Fibroblast of mammary gland (primary cell): Measurements from ENCODE around the gene PTPRN2.

Experiments
- DNase-seq: peaks from one replicate; pipeline ENCODE4 v3.0.0-alpha.2; 2010; ENCODE audit warnings: low read depth
- H3K4me3 ChIP-seq: 2 replicates; pipeline ENCODE4 v1.5.1; 2011; ENCODE audit warnings: low read depth, mild to moderate bottlenecking, low read length, moderate library complexity; ENCODE audit not compliant: control insufficient read depth
- TF ChIP-seq, protein P1 (sequence below): conservative IDR thresholded peaks from 2 replicates; pipeline ENCODE4 v1.5.1; 2011; ENCODE audit warnings: low read depth, low read length, inconsistent platforms; ENCODE audit not compliant: control insufficient read depth, insufficient read depth

PTPRN2 gene

DNA sequence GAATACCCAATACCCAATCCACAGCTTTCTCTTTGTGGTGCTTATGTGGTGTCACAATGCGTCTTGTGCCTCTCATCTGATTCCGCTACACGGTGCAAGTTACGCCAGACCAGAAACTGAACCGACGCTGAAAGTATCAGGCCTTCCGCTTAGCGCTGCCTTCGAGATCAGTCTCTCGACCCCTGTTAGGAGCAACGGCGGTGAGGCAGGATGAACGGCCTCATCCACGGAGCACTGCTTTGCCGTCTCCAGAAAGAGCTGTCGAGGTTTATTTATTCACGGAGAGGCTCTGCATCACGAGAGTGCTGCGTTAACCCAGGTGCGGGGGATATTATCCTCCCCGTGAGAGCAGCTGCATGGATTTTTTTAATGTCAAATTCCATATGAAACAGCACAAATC is 786.5 kb downstream of the PTPRN2 start:
- TF ChIP-seq, protein P1, sequence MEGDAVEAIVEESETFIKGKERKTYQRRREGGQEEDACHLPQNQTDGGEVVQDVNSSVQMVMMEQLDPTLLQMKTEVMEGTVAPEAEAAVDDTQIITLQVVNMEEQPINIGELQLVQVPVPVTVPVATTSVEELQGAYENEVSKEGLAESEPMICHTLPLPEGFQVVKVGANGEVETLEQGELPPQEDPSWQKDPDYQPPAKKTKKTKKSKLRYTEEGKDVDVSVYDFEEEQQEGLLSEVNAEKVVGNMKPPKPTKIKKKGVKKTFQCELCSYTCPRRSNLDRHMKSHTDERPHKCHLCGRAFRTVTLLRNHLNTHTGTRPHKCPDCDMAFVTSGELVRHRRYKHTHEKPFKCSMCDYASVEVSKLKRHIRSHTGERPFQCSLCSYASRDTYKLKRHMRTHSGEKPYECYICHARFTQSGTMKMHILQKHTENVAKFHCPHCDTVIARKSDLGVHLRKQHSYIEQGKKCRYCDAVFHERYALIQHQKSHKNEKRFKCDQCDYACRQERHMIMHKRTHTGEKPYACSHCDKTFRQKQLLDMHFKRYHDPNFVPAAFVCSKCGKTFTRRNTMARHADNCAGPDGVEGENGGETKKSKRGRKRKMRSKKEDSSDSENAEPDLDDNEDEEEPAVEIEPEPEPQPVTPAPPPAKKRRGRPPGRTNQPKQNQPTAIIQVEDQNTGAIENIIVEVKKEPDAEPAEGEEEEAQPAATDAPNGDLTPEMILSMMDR: no peak
- H3K4me3 ChIP-seq: no peak overlapping the region
- no peak for DNase-seq

GRCh38 chr7:157800281-157800680 is 787.3 kb downstream of the PTPRN2 start:
- TF ChIP-seq, protein P1: no peak
- no peak for DNase-seq
- H3K4me3 ChIP-seq: no peak overlapping the region

DNA sequence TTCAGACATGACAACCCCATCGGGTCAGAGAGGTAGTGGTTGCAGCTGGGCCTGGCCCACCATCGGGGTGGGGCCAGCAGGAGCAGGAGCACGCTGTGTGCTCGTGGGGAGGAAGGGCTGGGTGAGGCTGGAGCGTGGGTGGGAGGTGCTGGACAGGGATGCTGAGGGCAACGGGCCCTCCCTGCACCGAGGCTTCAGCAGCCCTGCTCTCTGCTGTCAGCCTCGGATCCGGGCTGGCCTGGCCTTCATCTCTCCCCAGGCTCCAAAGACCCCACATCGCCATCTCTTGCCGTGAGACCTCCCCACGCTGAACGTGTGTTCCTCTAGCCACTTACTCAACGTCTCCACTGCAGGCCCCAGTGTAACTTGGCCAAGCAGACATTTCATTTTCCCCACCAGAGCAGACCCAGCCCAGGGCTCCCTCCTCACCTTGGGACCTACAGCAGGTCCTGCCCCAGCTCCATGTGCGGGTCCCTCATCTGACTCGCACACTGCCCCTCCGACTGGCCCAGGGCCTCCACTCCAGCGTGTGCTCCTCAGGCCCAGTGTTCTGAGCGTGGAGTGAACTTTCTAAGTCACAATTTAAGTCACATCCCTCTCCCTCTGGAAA is 788.4 kb downstream of the PTPRN2 start:
- H3K4me3 ChIP-seq: no peak overlapping the region
- no peak for DNase-seq
- TF ChIP-seq, protein P1: no peak

GRCh38 chr7:157797361-157797760 is 790.3 kb downstream of the PTPRN2 start:
- TF ChIP-seq, protein P1: no peak
- no peak overlapping the region for H3K4me3 ChIP-seq
- DNase-seq: no peak

DNA sequence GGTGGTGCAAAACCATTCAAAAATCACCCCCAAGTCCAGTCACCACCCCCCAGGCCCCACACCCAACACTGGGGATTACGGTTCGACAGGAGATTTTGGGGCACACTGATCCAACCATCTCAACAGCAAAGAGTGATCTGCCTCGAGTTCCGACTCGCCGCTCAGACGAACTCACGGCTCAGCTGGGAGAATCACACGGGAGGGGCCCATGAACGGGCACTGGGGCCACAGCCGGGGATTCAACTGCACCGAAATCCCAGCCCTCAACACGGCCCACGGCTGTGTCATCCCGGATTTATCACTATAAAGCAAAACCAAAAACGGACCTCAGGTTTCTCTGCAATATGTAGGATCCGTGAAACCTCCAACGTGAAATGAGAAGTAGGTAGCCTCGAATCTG is 790.8 kb downstream of the PTPRN2 start:
- DNase-seq: no peak
- TF ChIP-seq, protein P1: no peak
- no peak overlapping the region for H3K4me3 ChIP-seq

DNA sequence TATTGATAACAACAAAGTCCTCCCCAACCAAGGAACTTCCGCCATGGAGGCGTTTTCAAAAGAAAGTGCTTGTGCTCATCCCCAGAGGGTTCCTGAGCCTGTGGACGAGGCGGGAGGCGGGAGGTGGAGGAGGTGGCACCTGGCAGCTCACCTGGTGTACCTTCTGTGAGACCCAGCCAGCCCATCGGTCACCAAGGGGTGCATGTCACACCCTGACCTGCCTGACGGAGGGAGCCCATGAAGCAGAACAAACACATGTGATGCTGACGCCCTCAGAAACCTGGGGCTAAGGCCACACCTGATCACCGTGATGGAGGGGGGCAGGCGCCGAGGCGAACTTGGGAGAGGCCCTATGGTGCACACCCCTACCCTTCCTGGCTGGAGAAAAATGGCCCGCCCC is 792.0 kb downstream of the PTPRN2 start:
- H3K4me3 ChIP-seq: no peak overlapping the region
- TF ChIP-seq, protein P1: no peak
- no peak for DNase-seq

DNA sequence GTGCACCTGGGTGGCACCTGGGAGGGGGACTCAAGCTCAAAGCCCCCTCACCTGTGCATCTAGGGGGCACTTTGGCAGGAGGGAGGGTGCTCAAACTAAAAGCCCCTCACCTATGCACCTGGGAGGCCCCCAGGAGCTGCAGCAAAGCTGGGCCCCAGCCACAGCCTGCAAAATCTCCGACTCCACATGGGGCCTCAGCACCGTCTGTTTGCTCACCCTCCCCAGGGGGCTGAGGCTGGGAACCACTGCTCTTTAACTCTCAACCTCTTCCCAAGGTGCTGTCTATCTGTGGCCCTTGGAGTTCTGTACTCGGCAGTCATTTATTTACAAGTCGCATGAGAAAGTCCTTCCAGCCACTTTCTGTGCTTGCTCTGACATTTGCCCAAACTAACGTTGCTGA is 792.4 kb downstream of the PTPRN2 start:
- H3K4me3 ChIP-seq: no peak overlapping the region
- no peak for DNase-seq

More for the DNA sequence above, 792.4 kb downstream of the PTPRN2 start:
- TF ChIP-seq, protein P1: no peak
